Endodermal cell (in vitro differentiated cells): ENCODE measurements around the gene BCL6. TPM values are rescaled to one million over a fixed set of nuclear protein-coding genes. Genes with fewer than 3 reads are reported as not detected.
A peak's percentile ranks its signal among the peaks of the same experiment; 100 is the strongest.

Experiments used
- DNase-seq: peaks from one replicate; pipeline ENCODE4 v3.0.0-alpha.2; 2017
- H3K27ac ChIP-seq: 2 replicates; pipeline ENCODE4 v1.5.1; 2013; ENCODE audit warnings: mild to moderate bottlenecking, low read depth, low read length, moderate library complexity
- H3K27me3 ChIP-seq: 2 replicates; pipeline ENCODE4 v1.6.1; 2013; ENCODE audit warnings: mild to moderate bottlenecking, low read length, moderate library complexity; ENCODE audit not compliant: insufficient read depth, control insufficient read depth, poor library complexity, severe bottlenecking
- H3K36me3 ChIP-seq: 2 replicates; pipeline ENCODE4 v1.7.0; 2013; ENCODE audit warnings: mild to moderate bottlenecking, low read length, moderate library complexity; ENCODE audit not compliant: control insufficient read depth, insufficient read depth
- H3K4me1 ChIP-seq: one replicate; pipeline ENCODE4 v1.7.0; 2013; ENCODE audit warnings: low read length; ENCODE audit not compliant: control insufficient read depth, insufficient read depth
- H3K4me3 ChIP-seq: 2 replicates; pipeline ENCODE4 v1.5.1; 2013; ENCODE audit warnings: mild to moderate bottlenecking, low read length, moderate library complexity
- H3K9ac ChIP-seq: 2 replicates; pipeline ENCODE4 v1.6.1; 2013; ENCODE audit warnings: mild to moderate bottlenecking, low read length, moderate library complexity; ENCODE audit not compliant: poor library complexity, severe bottlenecking; ENCODE audit errors: extremely low read depth
- H3K9me3 ChIP-seq: 2 replicates; pipeline ENCODE4 v1.6.1; 2013; ENCODE audit warnings: mild to moderate bottlenecking, low read length, moderate library complexity; ENCODE audit not compliant: control insufficient read depth
- H3K27ac Mint-ChIP-seq: 2 replicates; pipeline ENCODE4 v1.8.0; 2020; ENCODE audit warnings: mixed read lengths
- H3K27me3 Mint-ChIP-seq: 2 replicates; pipeline ENCODE4 v1.8.0; 2021; ENCODE audit warnings: mild to moderate bottlenecking, mixed read lengths; ENCODE audit not compliant: insufficient read depth
- H3K36me3 Mint-ChIP-seq: 2 replicates; pipeline ENCODE4 v1.8.0; 2020; ENCODE audit warnings: low read depth, mixed read lengths
- H3K4me1 Mint-ChIP-seq: 2 replicates; pipeline ENCODE4 v1.8.0; 2020; ENCODE audit warnings: mixed read lengths
- H3K4me3 Mint-ChIP-seq: 2 replicates; pipeline ENCODE4 v1.8.0; 2020; ENCODE audit warnings: mild to moderate bottlenecking, moderate library complexity, mixed read lengths
- H3K9me3 Mint-ChIP-seq: 2 replicates; pipeline ENCODE4 v1.8.0; 2020; ENCODE audit warnings: mild to moderate bottlenecking, mixed read lengths
- CTCF ChIP-seq: fragments of 200-600 bp; sonication (generic); conservative IDR thresholded peaks from 2 replicates; pipeline ENCODE4 v1.5.0; 2021; ENCODE audit warnings: antibody characterized with exemption, mild to moderate bottlenecking
- WGBS, 2 experiments: methylation state at CpG; one replicate each; pipeline versions ENCODE4 v1.1.5 to v1.1.7; 2013; ENCODE audit warnings: missing lambda C conversion rate in 2 of 2, mixed read lengths in 1 of 2; ENCODE audit not compliant: insufficient coverage in 1 of 2, insufficient read length in 1 of 2; 5-methylcytosine and 5-hydroxymethylcytosine counted together
- total RNA-seq, 2 donors: library from RNA; stranded (reverse); fragmentation: NEBNext Ultra II Directional in 1 of 2; extraction: Animal tissue kit (Norgen Biotek cat#: 25700) in 1 of 2; gene quantifications; 2 replicates in 1 of 2; 3 replicates in 1 of 2; pipeline ENCODE4 v1.2.1, GENCODE V29; 2021

The BCL6 gene
- total RNA-seq, 2 donors from 2014 or later, result 3.8 to 3.9 TPM

- H3K27me3 ChIP-seq, result peaks cover 14% of the 10 kb centered on the region
- H3K4me1 ChIP-seq, result peaks cover 7% of the 10 kb centered on the region
- Mint-ChIP-seq H3K36me3 (no peaks in the 10 kb centered on the region), H3K9me3 (no peaks in the 10 kb centered on the region), H3K27ac (no peak overlapping the region), H3K4me1 (peaks cover 21% of the 10 kb centered on the region), H3K27me3 (peaks cover 25% of the 10 kb centered on the region), H3K4me3 (peak overlapping the region; percentile 71)
- no peak for TF ChIP-seq CTCF
- DNase-seq, result peak; percentile 78
- no peaks in the 10 kb centered on the region for H3K9me3 ChIP-seq
- 61 to 74% methylated on average over 2 to 7 of the region's 8 CpGs for whole genome bisulfite sequencing, 2 experiments
- H3K36me3 ChIP-seq, result no peaks in the 10 kb centered on the region
- H3K9ac ChIP-seq, result peak overlapping the region; percentile 7
- H3K4me3 ChIP-seq, result peak overlapping the region; percentile 85
- H3K27ac ChIP-seq, result no peak overlapping the region
These were observed 8.8 kb downstream of the BCL6 start for GRCh38 chr3:187736418-187736871.

- H3K4me3 ChIP-seq, result no peak overlapping the region
- H3K9me3 ChIP-seq, result no peaks in the 10 kb centered on the region
- DNase-seq, result no peak
- WGBS, 2 experiments, result 86 to 94% methylated on average over 1 to 3 of the region's 3 CpGs
- H3K27ac ChIP-seq, result no peak overlapping the region
- H3K36me3 ChIP-seq, result no peaks in the 10 kb centered on the region
- TF ChIP-seq CTCF, result no peak
- H3K4me1 Mint-ChIP-seq, result peaks cover 24% of the 10 kb centered on the region
- no peaks in the 10 kb centered on the region for H3K36me3 Mint-ChIP-seq
- H3K9ac ChIP-seq, result no peak overlapping the region
- peaks cover 19% of the 10 kb centered on the region for H3K27me3 Mint-ChIP-seq
- H3K9me3 Mint-ChIP-seq, result no peaks in the 10 kb centered on the region
- no peak overlapping the region for H3K4me3 Mint-ChIP-seq
- no peak overlapping the region for H3K27ac Mint-ChIP-seq
- H3K27me3 ChIP-seq, result peaks cover 8% of the 10 kb centered on the region
- peaks cover 7% of the 10 kb centered on the region for H3K4me1 ChIP-seq
These were observed 9.4 kb downstream of the BCL6 start for GRCh38 chr3:187735837-187736236.

- no peak overlapping the region for H3K27ac Mint-ChIP-seq
- H3K27me3 Mint-ChIP-seq, result peaks cover 15% of the 10 kb centered on the region
- Histone ChIP-seq H3K36me3 (no peaks in the 10 kb centered on the region), H3K4me1 (peaks cover 7% of the 10 kb centered on the region), H3K9ac (no peak overlapping the region), H3K9me3 (no peaks in the 10 kb centered on the region), H3K27ac (no peak overlapping the region), H3K4me3 (no peak overlapping the region), H3K27me3 (peaks cover 3% of the 10 kb centered on the region)
- H3K4me1 Mint-ChIP-seq, result peaks cover 28% of the 10 kb centered on the region
- WGBS, 2 experiments, result 91 to 98% methylated on average over 2 to 3 of the region's 3 CpGs
- no peak overlapping the region for H3K4me3 Mint-ChIP-seq
- no peaks in the 10 kb centered on the region for H3K9me3 Mint-ChIP-seq
- DNase-seq, result no peak
- H3K36me3 Mint-ChIP-seq, result no peaks in the 10 kb centered on the region
- no peak for TF ChIP-seq CTCF
These were observed 9.9 kb downstream of the BCL6 start for GRCh38 chr3:187735383-187735782.
